CD14-positive monocyte (primary cell): ENCODE data around the gene CGREF1. TPM values are rescaled to one million over a fixed set of nuclear protein-coding genes. Genes with fewer than 3 reads are reported as not detected.
A peak's percentile ranks its signal among the peaks of the same experiment; 100 is the strongest.

Experiments
- DNase-seq, 3 donors: peaks; one replicate each; pipeline ENCODE4 v3.0.0-alpha.2; 2011 to 2022
- H2AFZ ChIP-seq: 2 replicates; pipeline ENCODE4 v1.6.0; 2012; ENCODE audit warnings: mild to moderate bottlenecking, low read depth, low read length, inconsistent platforms; ENCODE audit not compliant: insufficient read depth, poor library complexity, severe bottlenecking
- H3K27ac ChIP-seq, 2 donors: 1 replicate in 1 of 2; 2 replicates in 1 of 2; pipeline ENCODE4 v1.5.1; 2012 to 2013; ENCODE audit warnings: low read length in 2 of 2, control low read depth in 1 of 2, inconsistent platforms in 1 of 2, low read depth in 1 of 2, mild to moderate bottlenecking in 1 of 2
- H3K27me3 ChIP-seq, 2 donors: one replicate each; pipeline versions ENCODE4 v1.6.0 to v1.6.1; 2011 to 2013; ENCODE audit warnings: low read length in 2 of 2; ENCODE audit not compliant: control insufficient read depth in 2 of 2, insufficient read depth in 2 of 2
- H3K36me3 ChIP-seq, 2 donors: replicated peaks in 1 of 2; 1 replicate in 1 of 2; 2 replicates in 1 of 2; pipeline versions ENCODE4 v1.5.1 to v1.6.1; 2012 to 2013; ENCODE audit warnings: low read length in 2 of 2, control low read depth in 1 of 2, inconsistent platforms in 1 of 2, mild to moderate bottlenecking in 1 of 2; ENCODE audit not compliant: insufficient read depth in 2 of 2, control insufficient read depth in 1 of 2
- H3K4me1 ChIP-seq, 2 donors: 1 replicate in 1 of 2; 2 replicates in 1 of 2; pipeline versions ENCODE4 v1.5.1 to v1.6.1; 2012 to 2013; ENCODE audit warnings: low read length in 2 of 2, control low read depth in 1 of 2, inconsistent platforms in 1 of 2, mild to moderate bottlenecking in 1 of 2, moderate library complexity in 1 of 2; ENCODE audit not compliant: insufficient read depth in 2 of 2, control insufficient read depth in 1 of 2
- H3K4me2 ChIP-seq: replicated peaks from 2 replicates; pipeline ENCODE3; 2012; ENCODE audit warnings: low read length, moderate library complexity, mild to moderate bottlenecking; ENCODE audit not compliant: poor library complexity, severe bottlenecking; ENCODE audit errors: extremely low read depth
- H3K4me3 ChIP-seq, 3 experiments: fragments of 200-600 bp in 1 of 3; sonication (generic) in 1 of 3; replicated peaks in 1 of 3; 1 replicate in 2 of 3; 2 replicates in 1 of 3; pipeline ENCODE4 v1.5.1; 2011 to 2013; ENCODE audit warnings: low read length in 3 of 3, mild to moderate bottlenecking in 3 of 3, control low read depth in 2 of 3, low read depth in 2 of 3, inconsistent platforms in 1 of 3, moderate library complexity in 1 of 3
- H3K79me2 ChIP-seq: 2 replicates; pipeline ENCODE4 v1.6.0; 2012; ENCODE audit warnings: mild to moderate bottlenecking, control low read depth, inconsistent platforms, low read length, moderate library complexity; ENCODE audit not compliant: insufficient read depth
- H3K9ac ChIP-seq: 2 replicates; pipeline ENCODE4 v1.6.0; 2017; ENCODE audit warnings: low read length, mild to moderate bottlenecking; ENCODE audit not compliant: insufficient read depth, poor library complexity, severe bottlenecking
- H3K9me3 ChIP-seq, 2 donors: replicated peaks in 1 of 2; 1 replicate in 1 of 2; 2 replicates in 1 of 2; pipeline versions ENCODE4 v1.5.1 to v1.6.1; 2012 to 2013; ENCODE audit warnings: low read length in 2 of 2, control low read depth in 1 of 2; ENCODE audit not compliant: control insufficient read depth in 1 of 2, insufficient read depth in 1 of 2
- H4K20me1 ChIP-seq: 2 replicates; pipeline ENCODE4 v1.6.0; 2012; ENCODE audit warnings: mild to moderate bottlenecking, low read length, control low read depth, moderate library complexity; ENCODE audit not compliant: insufficient read depth
- H3K27ac Mint-ChIP-seq, 7 donors: one replicate each; pipeline ENCODE4 v1.8.0; 2020; ENCODE audit warnings: mild to moderate bottlenecking in 7 of 7, mixed read lengths in 7 of 7, moderate library complexity in 6 of 7, inconsistent platforms in 2 of 7
- H3K27me3 Mint-ChIP-seq, 3 donors: one replicate each; pipeline ENCODE4 v1.8.0; 2021 to 2022; ENCODE audit warnings: low read depth in 3 of 3, mild to moderate bottlenecking in 3 of 3, mixed read lengths in 3 of 3, moderate library complexity in 3 of 3, inconsistent platforms in 1 of 3
- H3K36me3 Mint-ChIP-seq, 2 donors: one replicate each; pipeline ENCODE4 v1.8.0; 2020; ENCODE audit warnings: mixed read lengths in 2 of 2, inconsistent platforms in 1 of 2, mild to moderate bottlenecking in 1 of 2
- H3K4me1 Mint-ChIP-seq: one replicate; pipeline ENCODE4 v1.8.0; 2020; ENCODE audit warnings: mild to moderate bottlenecking, mixed read lengths
- H3K4me3 Mint-ChIP-seq, 2 donors: one replicate each; pipeline ENCODE4 v1.8.0; 2020; ENCODE audit warnings: mild to moderate bottlenecking in 2 of 2, mixed read lengths in 2 of 2, moderate library complexity in 1 of 2
- H3K9me3 Mint-ChIP-seq, 7 donors: one replicate each; pipeline ENCODE4 v1.8.0; 2020 to 2022; ENCODE audit warnings: mixed read lengths in 7 of 7, mild to moderate bottlenecking in 6 of 7, moderate library complexity in 6 of 7, inconsistent platforms in 2 of 7
- WGBS: methylation state at CpG from one replicate; pipeline ENCODE4 v1.1.5; 2013; ENCODE audit warnings: missing lambda C conversion rate; ENCODE audit not compliant: insufficient coverage; 5-methylcytosine and 5-hydroxymethylcytosine counted together
- intact Hi-C, 2 donors: fragments of 100-400 bp; cut with micrococcal nuclease; formaldehyde crosslinking; loops; one replicate each; pipeline versions ENCODE4 v1.15.0 to v1.15.1; 2023
- polyA plus RNA-seq, 3 donors: library from polyadenylated mRNA; depleted of rRNA in 1 of 3; unstranded in 2 of 3; stranded (reverse) in 1 of 3; fragments of 300-500 nt in 2 of 3; fragments of >200 nt in 1 of 3; fragmentation: Illumina TruSeq in 2 of 3; gene quantifications; 1 replicate in 2 of 3; 2 replicates in 1 of 3; pipeline ENCODE4 v1.2.3, GENCODE V29; 2012 to 2021
- TF ChIP-seq, protein P1 (sequence below): fragments of 200-600 bp; IDR thresholded peaks from one replicate; pipeline ENCODE4 v1.8.0; 2022; ENCODE audit warnings: antibody characterized with exemption, mild to moderate bottlenecking

CGREF1 gene
- polyA plus RNA-seq, 3 donors, result not detected

DNA sequence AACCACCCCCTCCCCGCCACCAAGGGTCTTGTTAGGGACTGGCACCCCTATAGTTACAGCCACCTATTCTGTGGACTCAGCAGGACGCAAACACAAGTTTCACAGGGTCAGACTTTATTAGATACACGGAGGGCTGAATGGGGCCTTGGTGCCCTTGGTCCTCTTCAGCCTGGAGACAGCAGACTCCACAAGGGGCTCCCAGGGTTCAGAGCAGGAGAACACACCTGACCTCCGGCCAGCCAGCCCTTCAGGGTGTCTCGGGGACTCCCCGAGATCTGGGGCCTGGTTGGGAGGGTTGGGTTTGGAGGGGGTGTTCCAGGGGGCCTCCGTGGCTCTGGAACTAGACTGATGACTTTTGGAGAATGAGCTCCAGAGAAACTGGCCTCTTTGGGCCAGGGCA lies 17.8 kb upstream of the CGREF1 start:
- H3K9me3 ChIP-seq, result no peaks in the 10 kb centered on the region
- Mint-ChIP-seq H3K4me1 (peaks cover 18% of the 10 kb centered on the region), H3K27ac (no peak overlapping the region), H3K27me3 (peaks cover 5 to 9% (median 8%) of the 10 kb centered on the region in 3 donors), H3K4me3 (no peak overlapping the region), H3K36me3 (peaks cover 13 to 16% of the 10 kb centered on the region in 2 donors), H3K9me3 (no peaks in the 10 kb centered on the region)
- no peak for DNase-seq
- TF ChIP-seq, protein P1, sequence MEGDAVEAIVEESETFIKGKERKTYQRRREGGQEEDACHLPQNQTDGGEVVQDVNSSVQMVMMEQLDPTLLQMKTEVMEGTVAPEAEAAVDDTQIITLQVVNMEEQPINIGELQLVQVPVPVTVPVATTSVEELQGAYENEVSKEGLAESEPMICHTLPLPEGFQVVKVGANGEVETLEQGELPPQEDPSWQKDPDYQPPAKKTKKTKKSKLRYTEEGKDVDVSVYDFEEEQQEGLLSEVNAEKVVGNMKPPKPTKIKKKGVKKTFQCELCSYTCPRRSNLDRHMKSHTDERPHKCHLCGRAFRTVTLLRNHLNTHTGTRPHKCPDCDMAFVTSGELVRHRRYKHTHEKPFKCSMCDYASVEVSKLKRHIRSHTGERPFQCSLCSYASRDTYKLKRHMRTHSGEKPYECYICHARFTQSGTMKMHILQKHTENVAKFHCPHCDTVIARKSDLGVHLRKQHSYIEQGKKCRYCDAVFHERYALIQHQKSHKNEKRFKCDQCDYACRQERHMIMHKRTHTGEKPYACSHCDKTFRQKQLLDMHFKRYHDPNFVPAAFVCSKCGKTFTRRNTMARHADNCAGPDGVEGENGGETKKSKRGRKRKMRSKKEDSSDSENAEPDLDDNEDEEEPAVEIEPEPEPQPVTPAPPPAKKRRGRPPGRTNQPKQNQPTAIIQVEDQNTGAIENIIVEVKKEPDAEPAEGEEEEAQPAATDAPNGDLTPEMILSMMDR, result no peak
- intact Hi-C loops, result no loop called here
- H3K27me3 ChIP-seq, result no peaks in the 10 kb centered on the region
- H4K20me1 ChIP-seq, result peaks cover 19% of the 10 kb centered on the region
- peaks cover 18% of the 10 kb centered on the region for H3K79me2 ChIP-seq
- H3K27ac ChIP-seq, result no peak overlapping the region
- WGBS, result 93% methylated on average over 6 of the region's 7 CpGs
- no peak overlapping the region for H3K4me2 ChIP-seq
- H3K9ac ChIP-seq, result no peak overlapping the region
- peaks cover 12% of the 10 kb centered on the region in 2 donors for H3K36me3 ChIP-seq
- H2AFZ ChIP-seq, result no peak overlapping the region
- no peak overlapping the region for H3K4me3 ChIP-seq
- H3K4me1 ChIP-seq, result peaks cover 19% of the 10 kb centered on the region in 2 donors

DNA sequence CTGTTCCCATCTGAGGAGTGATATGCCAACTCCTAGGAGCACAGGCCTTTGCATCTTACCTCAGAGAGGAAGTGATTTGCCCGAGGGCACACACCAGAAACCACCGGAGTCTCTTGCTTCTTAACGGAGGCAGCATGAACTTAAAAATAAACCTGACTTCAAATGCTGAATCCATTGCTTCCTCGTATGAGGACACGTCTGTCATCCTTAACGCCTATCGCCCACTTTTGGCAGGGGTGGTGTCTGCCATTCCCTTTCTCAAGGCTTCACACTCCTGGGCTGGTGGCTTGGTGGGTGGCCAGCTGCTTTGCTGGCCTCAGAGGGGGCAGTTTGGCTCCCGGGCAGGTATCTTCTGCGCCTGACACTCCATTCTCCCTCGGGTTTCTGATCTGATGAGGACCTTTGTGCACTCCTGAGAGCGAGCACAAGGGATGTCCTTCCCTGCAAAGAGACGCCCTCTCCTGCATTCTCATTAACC lies 16.6 kb upstream of the CGREF1 start:
- no peaks in the 10 kb centered on the region for H3K9me3 Mint-ChIP-seq
- H3K9me3 ChIP-seq, result no peaks in the 10 kb centered on the region
- H3K27me3 ChIP-seq, result no peaks in the 10 kb centered on the region
- peaks cover 19% of the 10 kb centered on the region for H4K20me1 ChIP-seq
- TF ChIP-seq, protein P1, result no peak
- H3K4me1 Mint-ChIP-seq, result peaks cover 18% of the 10 kb centered on the region
- no peak for DNase-seq
- peak overlapping the region in 1 of 2 donors; percentile 70 for H3K27ac ChIP-seq
- no peak overlapping the region for H3K4me2 ChIP-seq
- peak overlapping the region; percentile 74 for H2AFZ ChIP-seq
- H3K36me3 ChIP-seq, result peaks cover 23 to 24% of the 10 kb centered on the region in 2 donors
- peak overlapping the region; percentile 20 to 96 (median 88) for H3K27ac Mint-ChIP-seq
- intact Hi-C loops, result no loop called here
- H3K4me3 ChIP-seq, result no peak overlapping the region
- peaks cover 19% of the 10 kb centered on the region in 2 donors for H3K4me1 ChIP-seq
- H3K27me3 Mint-ChIP-seq, result peaks cover 2 to 9% (median 5%) of the 10 kb centered on the region in 3 donors
- H3K79me2 ChIP-seq, result peaks cover 18% of the 10 kb centered on the region
- no peak overlapping the region for H3K9ac ChIP-seq
- WGBS, result 55% methylated on average over 11 of the region's 12 CpGs
- H3K4me3 Mint-ChIP-seq, result peak overlapping the region; percentile 39 to 45
- H3K36me3 Mint-ChIP-seq, result peaks cover 26 to 29% of the 10 kb centered on the region in 2 donors
